DND-41 (cell line): ENCODE results near the gene TMEM271.

Source experiments
- ATAC-seq: fragments of 200-7000 bp; cut with Tn5 transposase; 3 replicates; pipeline ENCODE4 v1.9.1; 2021; ENCODE audit warnings: low read depth; ENCODE audit not compliant: insufficient read depth
- DNase-seq: peaks from one replicate; pipeline ENCODE4 v3.0.0-alpha.2; 2020
- H2AFZ ChIP-seq: 2 replicates; pipeline ENCODE4 v1.6.0; 2012; ENCODE audit warnings: low read depth, low read length
- H3K27ac ChIP-seq: 2 replicates; pipeline ENCODE4 v1.5.1; 2012; ENCODE audit warnings: low read length, inconsistent platforms
- H3K27me3 ChIP-seq: fragments of 200-600 bp; sonication (generic); 2 replicates; pipeline ENCODE4 v1.6.0; 2012; ENCODE audit warnings: low read length, mild to moderate bottlenecking, inconsistent platforms; ENCODE audit not compliant: insufficient read depth, poor library complexity
- H3K36me3 ChIP-seq: 2 replicates; pipeline ENCODE4 v1.5.1; 2012; ENCODE audit warnings: low read length, inconsistent platforms; ENCODE audit not compliant: insufficient read depth
- H3K4me1 ChIP-seq: 2 replicates; pipeline ENCODE4 v1.5.1; 2012; ENCODE audit warnings: mild to moderate bottlenecking, low read length; ENCODE audit not compliant: insufficient read depth
- H3K4me2 ChIP-seq: 2 replicates; pipeline ENCODE4 v1.6.0; 2012; ENCODE audit warnings: mild to moderate bottlenecking, moderate library complexity, low read length, inconsistent platforms; ENCODE audit not compliant: insufficient read depth
- H3K4me3 ChIP-seq, 2 experiments: fragments of 200-600 bp in 1 of 2; shearing (Covaris generic) in 1 of 2; 2 replicates each; pipeline ENCODE4 v1.5.1; 2012 to 2016; ENCODE audit warnings: inconsistent platforms in 2 of 2, low read length in 2 of 2, mild to moderate bottlenecking in 2 of 2, low read depth in 1 of 2, moderate library complexity in 1 of 2
- H3K79me2 ChIP-seq: 2 replicates; pipeline ENCODE4 v1.6.0; 2012; ENCODE audit warnings: low read length, inconsistent platforms; ENCODE audit not compliant: insufficient read depth
- H3K9ac ChIP-seq: 2 replicates; pipeline ENCODE4 v1.6.0; 2012; ENCODE audit warnings: low read depth, mild to moderate bottlenecking, inconsistent platforms, low read length, moderate library complexity
- H3K9me3 ChIP-seq: 2 replicates; pipeline ENCODE4 v1.5.1; 2012; ENCODE audit warnings: low read length, moderate library complexity, mild to moderate bottlenecking, inconsistent platforms; ENCODE audit not compliant: insufficient read depth, severe bottlenecking
- H4K20me1 ChIP-seq: 2 replicates; pipeline ENCODE4 v1.6.0; 2012; ENCODE audit warnings: low read length; ENCODE audit not compliant: insufficient read depth
- CTCF ChIP-seq: IDR thresholded peaks from 2 replicates; pipeline ENCODE4 v1.5.1; 2012; ENCODE audit warnings: borderline replicate concordance, low read length, moderate library complexity, mild to moderate bottlenecking; ENCODE audit not compliant: poor library complexity, severe bottlenecking; ENCODE audit errors: extremely low read depth
- EZH2 ChIP-seq: IDR thresholded peaks from 3 replicates; pipeline ENCODE4 v1.6.1; 2012; ENCODE audit warnings: borderline replicate concordance, low read depth, mild to moderate bottlenecking, moderate library complexity, low read length, inconsistent platforms; ENCODE audit not compliant: severe bottlenecking

TMEM271 gene

GRCh38 chr4:531721-532565 lies 44.2 kb downstream of the TMEM271 start:
- Histone ChIP-seq H3K36me3 (peaks cover 92% of the 10 kb centered on the region), H3K79me2 (no peaks in the 10 kb centered on the region), H3K4me2 (no peak overlapping the region), H4K20me1 (no peaks in the 10 kb centered on the region), H3K4me1 (no peaks in the 10 kb centered on the region), H3K9me3 (no peaks in the 10 kb centered on the region), H3K4me3 (no peak overlapping the region), H3K27me3 (no peaks in the 10 kb centered on the region), H3K27ac (no peak overlapping the region), H3K9ac (no peak overlapping the region), H2AFZ (no peak overlapping the region)
- ATAC-seq (no peak), DNase-seq (no peak)
- TF ChIP-seq EZH2 (no peak), CTCF (no peak)

GRCh38 chr4:531076-531475 lies 45.0 kb downstream of the TMEM271 start:
- Histone ChIP-seq H3K79me2 (no peaks in the 10 kb centered on the region), H3K27me3 (no peaks in the 10 kb centered on the region), H3K4me2 (no peak overlapping the region), H3K4me3 (no peak overlapping the region), H3K27ac (no peak overlapping the region), H2AFZ (no peak overlapping the region), H3K9me3 (no peaks in the 10 kb centered on the region), H3K36me3 (peaks cover 89% of the 10 kb centered on the region), H4K20me1 (no peaks in the 10 kb centered on the region), H3K4me1 (no peaks in the 10 kb centered on the region), H3K9ac (no peak overlapping the region)
- ATAC-seq, result no peak
- DNase-seq, result no peak
- no peak for TF ChIP-seq EZH2

- H3K36me3 ChIP-seq, result peaks cover 87% of the 10 kb centered on the region
- H3K27ac ChIP-seq, result no peak overlapping the region
- H3K4me2 ChIP-seq, result no peak overlapping the region
- H3K4me1 ChIP-seq, result no peaks in the 10 kb centered on the region
- ATAC-seq (no peak), DNase-seq (no peak)
- H3K79me2 ChIP-seq, result no peaks in the 10 kb centered on the region
- no peak overlapping the region for H3K4me3 ChIP-seq
- no peak overlapping the region for H2AFZ ChIP-seq
- no peaks in the 10 kb centered on the region for H3K9me3 ChIP-seq
- no peaks in the 10 kb centered on the region for H3K27me3 ChIP-seq
- TF ChIP-seq CTCF, result no peak
- TF ChIP-seq EZH2, result no peak
- H3K9ac ChIP-seq, result no peak overlapping the region
- no peaks in the 10 kb centered on the region for H4K20me1 ChIP-seq
Measured at GRCh38 chr4:530017-530781, 45.9 kb downstream of the TMEM271 start.

- H3K36me3 ChIP-seq, result peaks cover 88% of the 10 kb centered on the region
Measured at GRCh38 chr4:529563-529962, 46.5 kb downstream of the TMEM271 start.

More at GRCh38 chr4:529563-529962, 46.5 kb downstream of the TMEM271 start:
- Histone ChIP-seq H3K27me3 (no peaks in the 10 kb centered on the region), H3K27ac (no peak overlapping the region), H3K4me1 (no peaks in the 10 kb centered on the region), H3K79me2 (no peaks in the 10 kb centered on the region), H3K4me3 (no peak overlapping the region), H3K9me3 (no peaks in the 10 kb centered on the region), H3K9ac (no peak overlapping the region), H2AFZ (no peak overlapping the region), H3K4me2 (no peak overlapping the region), H4K20me1 (no peaks in the 10 kb centered on the region)
- TF ChIP-seq CTCF, result no peak
- no peak for TF ChIP-seq EZH2
- ATAC-seq (no peak), DNase-seq (no peak)
